ENCODE measurements around the gene CFAP45. TPM values are rescaled to one million over a fixed set of nuclear protein-coding genes. Genes with fewer than 3 reads are reported as not detected.

CFAP45 gene
- total RNA-seq, 1 experiment from 2014 or later = 0.48 TPM

Small RNA genes within 50 kb of the gene (microRNA-seq; reads per million reads assigned to microRNA genes)
- not detected for gene MIR4259 (ENCODE audit: borderline number of aligned reads)

Other genes starting within 250 kb of the CFAP45 start
- 0.68 to 1.1 TPM (median 0.85 TPM) in 3 replicates for gene CRP, start 185.6 kb downstream of the CFAP45 start, total RNA-seq (2021)
- 35.2 to 52.1 TPM (median 47.5 TPM) in 3 replicates for gene DUSP23, start 119.2 kb downstream of the CFAP45 start, total RNA-seq (2021)
- gene FCRL6, start 97.8 kb downstream of the CFAP45 start, total RNA-seq (2021) = not detected in 3 replicates
- gene SLAMF8, start 73.3 kb downstream of the CFAP45 start, total RNA-seq (2021) = 0.07 TPM in 1 of 3 replicates, not detected in the others
- gene VSIG8, start 37.5 kb downstream of the CFAP45 start, total RNA-seq (2021) = not detected in 3 replicates
- gene TAGLN2, start 25.3 kb upstream of the CFAP45 start, total RNA-seq (2021) = 66.9 to 75.3 TPM (median 73.3 TPM) in 3 replicates
- gene IGSF9, start 45.4 kb upstream of the CFAP45 start, total RNA-seq (2021) = 16.4 to 19.4 TPM (median 18.8 TPM) in 3 replicates
- not detected in 3 replicates for gene SLAMF9, start 54.1 kb upstream of the CFAP45 start, total RNA-seq (2021)
- gene PIGM, start 131.8 kb upstream of the CFAP45 start, total RNA-seq (2021) = 4.4 to 5.2 TPM (median 4.4 TPM) in 3 replicates
- 1.4 to 1.6 TPM (median 1.4 TPM) in 3 replicates for gene KCNJ10, start 170.0 kb upstream of the CFAP45 start, total RNA-seq (2021)
- 0.09 to 0.14 TPM in 2 of 3 replicates, not detected in the other for gene KCNJ9, start 181.4 kb upstream of the CFAP45 start, total RNA-seq (2021)
- gene IGSF8, start 198.5 kb upstream of the CFAP45 start, total RNA-seq (2021) = 86.7 to 101 TPM (median 95.1 TPM) in 3 replicates
- 22.8 to 25.6 TPM (median 23.2 TPM) in 3 replicates for gene ATP1A2, start 215.6 kb upstream of the CFAP45 start, total RNA-seq (2021)